ENCODE results near the gene MRPL27.
A peak's percentile ranks its signal among the peaks of the same experiment; 100 is the strongest.
"Not testable (repeated sequence)": the region's sequence is repeated elsewhere in the genome, so short reads cannot be mapped to it uniquely, and the experiment has no call there.

MRPL27 gene

GRCh38 chr17:50344731-50345365 is 28.1 kb downstream of the MRPL27 start:
- DNase-seq: no peak

GRCh38 chr17:50339381-50339780 is 33.6 kb downstream of the MRPL27 start:
- no peak for DNase-seq

- DNase-seq: no peak
Measured at GRCh38 chr17:50338645-50339044, 34.3 kb downstream of the MRPL27 start.

- no peak for DNase-seq
Measured at GRCh38 chr17:50337956-50338355, 35.0 kb downstream of the MRPL27 start.

GRCh38 chr17:50333291-50334057 is 39.5 kb downstream of the MRPL27 start:
- not testable (repeated sequence) for DNase-seq

GRCh38 chr17:50332196-50332595 is 40.8 kb downstream of the MRPL27 start:
- no peak for DNase-seq

GRCh38 chr17:50331085-50331791 is 41.7 kb downstream of the MRPL27 start:
- DNase-seq: peak; percentile 47

- no peak for DNase-seq
Measured at GRCh38 chr17:50330151-50330775, 42.7 kb downstream of the MRPL27 start.

GRCh38 chr17:50329716-50330115 is 43.3 kb downstream of the MRPL27 start:
- DNase-seq: no peak

GRCh38 chr17:50328363-50329325 is 44.3 kb downstream of the MRPL27 start:
- no peak for DNase-seq

- no peak for DNase-seq
Measured at GRCh38 chr17:50326831-50327364, 46.1 kb downstream of the MRPL27 start.

GRCh38 chr17:50325906-50326305 is 47.1 kb downstream of the MRPL27 start:
- DNase-seq: no peak

- no peak for DNase-seq
Measured at GRCh38 chr17:50323060-50323459, 49.9 kb downstream of the MRPL27 start.

GRCh38 chr17:50322271-50322670 is 50.7 kb downstream of the MRPL27 start:
- DNase-seq: no peak

- DNase-seq: no peak
Measured at GRCh38 chr17:50319306-50320004, 53.5 kb downstream of the MRPL27 start.

GRCh38 chr17:50318501-50319285 is 54.3 kb downstream of the MRPL27 start:
- no peak for DNase-seq

Data from stimulated activated CD8-positive, alpha-beta memory T cell treated with anti-CD3 and anti-CD28 coated beads, Interleukin-4, amount 100 ng/mL, for 48 hours (primary cell).